HG02759 (cell line): ENCODE data around the gene ITGAV.

ENCODE experiments used
- ATAC-seq: cut with Tn5 transposase; IDR thresholded peaks from one replicate; pipeline ENCODE4 v1.9.1; 2021; ENCODE audit warnings: mild to moderate bottlenecking, moderate library complexity; ENCODE audit not compliant: unreplicated experiment

ITGAV gene

GRCh38 chr2:186612026-186612425 is 22.2 kb downstream of the ITGAV start:
- no peak for ATAC-seq

GRCh38 chr2:186612555-186613440 is 22.9 kb downstream of the ITGAV start:
- ATAC-seq, result no peak

GRCh38 chr2:186614373-186614772 is 24.5 kb downstream of the ITGAV start:
- no peak for ATAC-seq

- no peak for ATAC-seq
These were observed 27.3 kb downstream of the ITGAV start for GRCh38 chr2:186617148-186617547.

GRCh38 chr2:186617771-186618170 is 27.9 kb downstream of the ITGAV start:
- no peak for ATAC-seq

- ATAC-seq, result no peak
These were observed 28.8 kb downstream of the ITGAV start for GRCh38 chr2:186618696-186619095.

GRCh38 chr2:186623084-186623483 is 33.2 kb downstream of the ITGAV start:
- no peak for ATAC-seq

- no peak for ATAC-seq
These were observed 34.4 kb downstream of the ITGAV start for GRCh38 chr2:186624276-186624675.

- no peak for ATAC-seq
These were observed 39.6 kb downstream of the ITGAV start for GRCh38 chr2:186629250-186629996.

GRCh38 chr2:186632417-186632816 is 42.6 kb downstream of the ITGAV start:
- no peak for ATAC-seq

GRCh38 chr2:186634701-186635100 is 44.8 kb downstream of the ITGAV start:
- ATAC-seq, result no peak

GRCh38 chr2:186636800-186637496 is 47.1 kb downstream of the ITGAV start:
- ATAC-seq, result no peak

GRCh38 chr2:186637497-186637800 is 47.6 kb downstream of the ITGAV start:
- ATAC-seq, result no peak

- peak; percentile 64 for ATAC-seq
These were observed 50.1 kb downstream of the ITGAV start for GRCh38 chr2:186639939-186640338.

GRCh38 chr2:186641132-186641806 is 51.4 kb downstream of the ITGAV start:
- peak; percentile 17 for ATAC-seq

- ATAC-seq, result peak; percentile 79
These were observed 52.0 kb downstream of the ITGAV start for GRCh38 chr2:186641807-186642321.

GRCh38 chr2:186644791-186645190 is 54.9 kb downstream of the ITGAV start:
- no peak for ATAC-seq

GRCh38 chr2:186645999-186646398 is 56.1 kb downstream of the ITGAV start:
- no peak for ATAC-seq

GRCh38 chr2:186648130-186648529 is 58.3 kb downstream of the ITGAV start:
- no peak for ATAC-seq

- no peak for ATAC-seq
These were observed 63.7 kb downstream of the ITGAV start for GRCh38 chr2:186653511-186653910.

- no peak for ATAC-seq
These were observed 69.5 kb downstream of the ITGAV start for GRCh38 chr2:186659383-186659782.
